ENCODE data around the gene HERC3. TPM values are rescaled to one million over a fixed set of nuclear protein-coding genes. Genes with fewer than 3 reads are reported as not detected.

HERC3 gene
- total RNA-seq, 1 experiment from 2014 or later = 21.8 TPM

- DNase-seq (ENCODE audit: low read depth) = no peak
Measured at GRCh38 chr4:88719381-88719780, 127.1 kb downstream of the HERC3 start.

GRCh38 chr4:88720451-88721428 is 128.5 kb downstream of the HERC3 start:
- no peak for DNase-seq (ENCODE audit: low read depth)

- DNase-seq (ENCODE audit: low read depth) = no peak
Measured at GRCh38 chr4:88722276-88722780, 130.0 kb downstream of the HERC3 start.

- no peak for DNase-seq (ENCODE audit: low read depth)
Measured at GRCh38 chr4:88722828-88723227, 130.5 kb downstream of the HERC3 start.

GRCh38 chr4:88724406-88724805 is 132.1 kb downstream of the HERC3 start:
- DNase-seq (ENCODE audit: low read depth) = no peak

GRCh38 chr4:88725143-88725542 is 132.9 kb downstream of the HERC3 start:
- no peak for DNase-seq (ENCODE audit: low read depth)

GRCh38 chr4:88725986-88726385 is 133.7 kb downstream of the HERC3 start:
- DNase-seq (ENCODE audit: low read depth) = no peak

- DNase-seq (ENCODE audit: low read depth) = no peak
Measured at GRCh38 chr4:88728146-88728545, 135.9 kb downstream of the HERC3 start.

- no peak for DNase-seq (ENCODE audit: low read depth)
Measured at GRCh38 chr4:88729146-88729760, 137.0 kb downstream of the HERC3 start.

- no peak for DNase-seq (ENCODE audit: low read depth)
Measured at GRCh38 chr4:88730811-88731210, 138.5 kb downstream of the HERC3 start.

GRCh38 chr4:88731381-88731780 is 139.1 kb downstream of the HERC3 start:
- DNase-seq (ENCODE audit: low read depth) = no peak

- DNase-seq (ENCODE audit: low read depth) = no peak
Measured at GRCh38 chr4:88732714-88733368, 140.6 kb downstream of the HERC3 start.

- no peak for DNase-seq (ENCODE audit: low read depth)
Measured at GRCh38 chr4:88734403-88734949, 142.2 kb downstream of the HERC3 start.

- DNase-seq (ENCODE audit: low read depth) = no peak
Measured at GRCh38 chr4:88735564-88735963, 143.3 kb downstream of the HERC3 start.

- no peak for DNase-seq (ENCODE audit: low read depth)
Measured at GRCh38 chr4:88736264-88736663, 144.0 kb downstream of the HERC3 start.

GRCh38 chr4:88737307-88737941 is 145.1 kb downstream of the HERC3 start:
- peak; percentile 98 for DNase-seq (ENCODE audit: low read depth)

GRCh38 chr4:88738180-88738579 is 145.9 kb downstream of the HERC3 start:
- peak; percentile 94 for DNase-seq (ENCODE audit: low read depth)

GRCh38 chr4:88742561-88742960 is 150.3 kb downstream of the HERC3 start:
- peak; percentile 66 for DNase-seq (ENCODE audit: low read depth)

GRCh38 chr4:88743696-88744095 is 151.4 kb downstream of the HERC3 start:
- DNase-seq (ENCODE audit: low read depth) = peak; percentile 85

- DNase-seq (ENCODE audit: low read depth) = no peak
Measured at GRCh38 chr4:88744609-88745008, 152.3 kb downstream of the HERC3 start.

- DNase-seq (ENCODE audit: low read depth) = no peak
Measured at GRCh38 chr4:88745175-88745574, 152.9 kb downstream of the HERC3 start.

Data from LHCN-M2 (cell line).